ENCODE results near the gene GFY.

GFY gene

DNA sequence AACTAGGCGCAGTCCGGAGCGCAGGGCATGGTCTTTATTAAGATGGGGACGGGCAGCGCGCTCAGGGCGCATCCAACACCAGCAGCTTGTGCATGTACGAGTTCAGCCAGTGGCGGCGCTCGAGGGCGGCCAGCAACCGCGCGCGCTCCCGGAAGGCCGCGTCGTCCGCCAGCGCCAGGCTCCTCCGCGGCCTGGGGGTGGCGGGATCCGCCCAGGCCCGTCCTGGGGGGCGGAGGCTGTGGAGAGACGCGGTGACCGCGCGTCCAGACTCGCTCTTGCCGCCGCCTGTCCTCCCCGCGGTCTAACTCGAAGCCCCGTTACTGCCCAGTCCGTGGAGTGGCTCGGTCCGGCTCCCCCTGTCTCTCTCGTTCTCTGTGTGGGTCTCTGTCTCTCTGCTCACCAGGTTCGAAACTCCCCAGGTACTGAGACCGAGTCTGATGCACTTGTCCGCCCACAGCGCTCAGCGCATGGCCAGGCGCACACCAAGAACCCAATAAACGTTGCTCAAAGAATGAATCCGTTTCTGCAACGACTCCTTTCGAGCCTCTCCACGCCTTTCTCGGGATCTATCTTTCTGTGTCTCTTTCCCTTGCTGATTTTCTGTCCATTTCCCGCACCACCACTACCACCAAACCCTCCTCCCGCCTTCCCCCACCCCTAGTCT lies 2.6 kb upstream of the GFY start:
- Histone ChIP-seq H3K4me3 (ENCODE audit: low read depth in 1 of 2, low read length in 2 of 2) (peak overlapping the region in 1 of 2 donors; percentile 36), H3K4me1 (ENCODE audit: control insufficient read depth in 1 of 2, insufficient read depth in 2 of 2, low read length in 2 of 2) (peaks cover 0 to 24% of the 10 kb centered on the region in 2 donors), H3K9me3 (ENCODE audit: control insufficient read depth in 1 of 2, low read length in 2 of 2) (no peaks in the 10 kb centered on the region), H3K27ac (ENCODE audit: low read length) (no peak overlapping the region), H3K36me3 (ENCODE audit: control insufficient read depth in 1 of 2, insufficient read depth in 2 of 2, low read length in 2 of 2) (no peaks in the 10 kb centered on the region), H3K27me3 (ENCODE audit: low read depth, low read length) (peaks cover 68% of the 10 kb centered on the region)

DNA sequence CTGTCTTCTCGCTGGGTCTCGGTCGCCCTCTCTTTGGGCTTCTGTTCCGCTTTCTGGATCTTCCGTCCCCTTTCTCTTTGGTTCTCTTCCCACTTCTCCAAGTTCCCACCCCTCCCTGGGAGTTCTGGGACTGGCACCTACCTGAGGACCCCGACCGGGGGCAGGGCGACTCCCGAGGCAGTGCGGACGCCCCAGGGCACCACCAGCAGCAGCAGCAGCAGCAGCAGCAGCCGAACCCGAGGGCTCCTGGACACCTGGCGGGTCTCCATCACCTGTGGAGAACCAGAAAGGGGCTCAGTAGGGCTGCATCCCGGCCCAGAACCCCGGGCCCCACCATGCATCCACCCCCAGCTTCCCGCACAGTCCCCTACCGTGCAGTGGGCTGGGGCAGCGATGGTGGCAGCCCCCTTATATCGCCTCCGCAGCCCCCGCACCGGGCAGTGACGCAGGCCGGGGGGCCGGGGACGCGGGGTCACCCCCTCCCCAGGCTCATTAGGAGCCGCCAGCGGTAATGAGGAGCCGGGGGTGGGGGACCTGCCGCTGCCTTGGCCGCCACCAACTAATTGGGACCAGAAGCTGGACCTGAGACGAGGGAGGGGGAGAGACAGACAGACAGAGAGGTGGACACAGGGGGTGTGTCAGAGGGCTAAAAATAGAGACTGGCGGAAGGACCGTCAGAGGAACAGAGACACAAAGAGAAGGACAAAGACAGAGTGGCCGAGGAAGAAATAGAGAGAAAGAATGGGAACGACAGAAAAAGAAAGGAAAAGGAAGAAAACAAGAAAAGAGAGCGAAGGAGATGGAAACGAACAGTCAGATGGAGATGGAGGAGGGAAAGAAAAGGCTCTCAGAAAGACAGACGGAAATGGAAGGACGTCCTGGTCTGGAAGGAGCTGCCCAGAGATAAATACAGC lies 1.9 kb upstream of the GFY start, which contains the start of gene PTH2:
Gene PTH2, minus strand, starts transcription at position 371 of the 914 bp plus-strand sequence. Its CDS starts 102 bp downstream, at position 269.
- Histone ChIP-seq H3K36me3 (ENCODE audit: control insufficient read depth in 1 of 2, insufficient read depth in 2 of 2, low read length in 2 of 2) (no peaks in the 10 kb centered on the region), H3K4me1 (ENCODE audit: control insufficient read depth in 1 of 2, insufficient read depth in 2 of 2, low read length in 2 of 2) (peaks cover 0 to 31% of the 10 kb centered on the region in 2 donors), H3K27ac (ENCODE audit: low read length) (no peak within 1 kb of the TSS), H3K4me3 (ENCODE audit: low read depth in 1 of 2, low read length in 2 of 2) (peak within 1 kb of the TSS in 1 of 2 donors; percentile 36), H3K9me3 (ENCODE audit: control insufficient read depth in 1 of 2, low read length in 2 of 2) (no peaks in the 10 kb centered on the region), H3K27me3 (ENCODE audit: low read depth, low read length) (peaks cover 74% of the 10 kb centered on the region)

DNA sequence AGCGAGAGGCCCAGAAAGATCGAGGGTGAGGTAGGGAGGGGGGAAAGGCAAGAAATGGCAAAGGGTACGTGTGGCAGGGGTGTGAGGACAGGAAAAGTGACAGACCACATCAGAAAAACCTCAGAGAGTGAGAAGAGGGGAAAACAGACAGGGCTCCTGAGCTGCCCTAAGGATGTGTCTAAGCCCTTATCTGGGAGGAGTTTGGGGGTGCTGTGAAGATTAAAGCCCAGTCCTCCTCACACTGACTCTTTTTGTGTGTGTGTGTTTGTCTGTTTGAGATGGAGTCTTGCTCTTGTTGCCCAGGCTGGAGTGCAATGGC lies 1.2 kb upstream of the GFY start:
- H3K4me3 ChIP-seq (ENCODE audit: low read depth in 1 of 2, low read length in 2 of 2), result no peak overlapping the region
- peaks cover 79% of the 10 kb centered on the region for H3K27me3 ChIP-seq (ENCODE audit: low read depth, low read length)
- H3K9me3 ChIP-seq (ENCODE audit: control insufficient read depth in 1 of 2, low read length in 2 of 2), result no peaks in the 10 kb centered on the region
- no peak overlapping the region for H3K27ac ChIP-seq (ENCODE audit: low read length)
- H3K4me1 ChIP-seq (ENCODE audit: control insufficient read depth in 1 of 2, insufficient read depth in 2 of 2, low read length in 2 of 2), result peaks cover 0 to 35% of the 10 kb centered on the region in 2 donors
- H3K36me3 ChIP-seq (ENCODE audit: control insufficient read depth in 1 of 2, insufficient read depth in 2 of 2, low read length in 2 of 2), result no peaks in the 10 kb centered on the region

DNA sequence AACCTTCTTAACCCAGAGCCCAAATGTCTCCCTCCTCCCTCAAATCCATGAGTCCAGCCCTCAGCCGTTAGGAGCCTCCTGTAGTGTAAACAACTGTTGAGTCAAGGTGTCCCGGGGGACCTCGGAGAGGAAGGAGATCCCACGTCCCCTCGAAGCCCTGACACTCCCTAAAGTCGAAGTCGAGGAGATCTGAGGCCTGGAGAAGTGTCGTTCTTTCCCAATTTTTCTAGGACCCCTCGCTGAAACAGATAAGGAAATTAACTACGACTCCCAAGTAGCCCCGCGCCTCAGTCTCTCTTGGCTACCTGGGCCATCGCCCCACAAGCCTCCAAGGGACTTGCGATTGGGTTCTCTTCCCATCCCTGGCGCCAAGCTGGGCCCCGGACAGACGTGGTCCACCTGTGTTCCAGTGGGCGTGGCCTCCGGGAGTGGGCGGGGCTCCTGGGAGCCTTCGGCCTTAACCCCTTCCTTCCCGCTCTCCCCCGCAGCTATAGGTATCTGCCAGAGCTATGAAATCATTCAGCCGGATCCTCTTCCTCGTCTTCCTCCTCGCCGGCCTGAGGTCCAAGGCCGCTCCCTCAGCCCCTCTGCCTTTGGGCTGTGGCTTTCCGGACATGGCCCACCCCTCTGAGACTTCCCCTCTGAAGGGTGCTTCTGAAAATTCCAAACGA lies 869 bp downstream of the GFY start:
- H3K4me1 ChIP-seq (ENCODE audit: control insufficient read depth in 1 of 2, insufficient read depth in 2 of 2, low read length in 2 of 2), result peaks cover 0 to 34% of the 10 kb centered on the region in 2 donors
- no peaks in the 10 kb centered on the region for H3K36me3 ChIP-seq (ENCODE audit: control insufficient read depth in 1 of 2, insufficient read depth in 2 of 2, low read length in 2 of 2)
- H3K27ac ChIP-seq (ENCODE audit: low read length), result no peak overlapping the region
- no peak overlapping the region for H3K4me3 ChIP-seq (ENCODE audit: low read depth in 1 of 2, low read length in 2 of 2)
- H3K27me3 ChIP-seq (ENCODE audit: low read depth, low read length), result peaks cover 82% of the 10 kb centered on the region
- no peaks in the 10 kb centered on the region for H3K9me3 ChIP-seq (ENCODE audit: control insufficient read depth in 1 of 2, low read length in 2 of 2)

GRCh38 chr19:49427339-49427738 lies 2.2 kb downstream of the GFY start:
- H3K36me3 ChIP-seq (ENCODE audit: control insufficient read depth in 1 of 2, insufficient read depth in 2 of 2, low read length in 2 of 2), result no peaks in the 10 kb centered on the region
- H3K27me3 ChIP-seq (ENCODE audit: low read depth, low read length), result peaks cover 78% of the 10 kb centered on the region
- no peaks in the 10 kb centered on the region for H3K9me3 ChIP-seq (ENCODE audit: control insufficient read depth in 1 of 2, low read length in 2 of 2)
- peaks cover 0 to 27% of the 10 kb centered on the region in 2 donors for H3K4me1 ChIP-seq (ENCODE audit: control insufficient read depth in 1 of 2, insufficient read depth in 2 of 2, low read length in 2 of 2)
- H3K27ac ChIP-seq (ENCODE audit: low read length), result no peak overlapping the region
- H3K4me3 ChIP-seq (ENCODE audit: low read depth in 1 of 2, low read length in 2 of 2), result no peak overlapping the region

DNA sequence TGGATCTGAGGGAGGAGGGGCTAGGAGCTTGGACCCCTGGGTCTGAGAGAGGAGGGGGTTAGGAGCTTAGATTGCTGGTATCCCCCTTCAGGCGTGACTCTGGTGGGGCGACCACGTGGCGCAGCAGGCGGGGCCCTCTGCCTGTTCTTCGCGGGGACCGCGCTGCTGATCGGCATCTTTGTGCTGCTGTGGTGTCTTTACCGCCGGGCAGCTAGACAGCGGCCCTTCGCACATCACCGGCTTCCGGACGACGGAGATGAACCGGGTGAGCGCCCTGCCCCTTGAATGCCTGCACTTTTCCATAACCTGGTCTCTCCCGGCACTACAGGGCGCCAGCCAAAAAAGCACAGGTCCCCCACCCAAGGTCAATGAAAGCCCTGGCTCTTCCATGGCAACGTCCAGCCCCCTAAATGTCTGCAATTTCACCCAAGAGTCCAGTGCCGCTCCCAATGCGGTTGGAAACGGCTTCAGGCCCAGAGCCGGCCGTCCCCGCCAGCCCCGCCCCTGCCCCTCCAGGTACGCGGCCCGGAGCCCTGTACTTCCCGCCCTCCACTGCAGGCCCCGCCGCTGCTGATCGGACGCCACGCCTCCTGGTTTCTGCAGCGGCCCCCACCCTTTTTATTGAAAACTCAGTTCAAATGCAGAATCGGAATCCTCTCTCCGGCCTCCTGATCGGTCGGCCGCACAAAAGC lies 2.8 kb downstream of the GFY start:
- H3K9me3 ChIP-seq (ENCODE audit: control insufficient read depth in 1 of 2, low read length in 2 of 2), result no peaks in the 10 kb centered on the region
- no peak overlapping the region for H3K4me3 ChIP-seq (ENCODE audit: low read depth in 1 of 2, low read length in 2 of 2)
- H3K4me1 ChIP-seq (ENCODE audit: control insufficient read depth in 1 of 2, insufficient read depth in 2 of 2, low read length in 2 of 2), result peaks cover 0 to 21% of the 10 kb centered on the region in 2 donors
- H3K27me3 ChIP-seq (ENCODE audit: low read depth, low read length), result peaks cover 71% of the 10 kb centered on the region
- no peaks in the 10 kb centered on the region for H3K36me3 ChIP-seq (ENCODE audit: control insufficient read depth in 1 of 2, insufficient read depth in 2 of 2, low read length in 2 of 2)
- H3K27ac ChIP-seq (ENCODE audit: low read length), result no peak overlapping the region

- no peak overlapping the region for H3K4me3 ChIP-seq (ENCODE audit: low read depth in 1 of 2, low read length in 2 of 2)
- H3K27ac ChIP-seq (ENCODE audit: low read length), result no peak overlapping the region
- peaks cover 70% of the 10 kb centered on the region for H3K27me3 ChIP-seq (ENCODE audit: low read depth, low read length)
- no peaks in the 10 kb centered on the region for H3K36me3 ChIP-seq (ENCODE audit: control insufficient read depth in 1 of 2, insufficient read depth in 2 of 2, low read length in 2 of 2)
- peaks cover 0 to 15% of the 10 kb centered on the region in 2 donors for H3K4me1 ChIP-seq (ENCODE audit: control insufficient read depth in 1 of 2, insufficient read depth in 2 of 2, low read length in 2 of 2)
- no peaks in the 10 kb centered on the region for H3K9me3 ChIP-seq (ENCODE audit: control insufficient read depth in 1 of 2, low read length in 2 of 2)
These were observed 3.6 kb downstream of the GFY start for GRCh38 chr19:49428547-49429451.

GRCh38 chr19:49430172-49430677 lies 5.0 kb downstream of the GFY start:
- Histone ChIP-seq H3K36me3 (ENCODE audit: control insufficient read depth in 1 of 2, insufficient read depth in 2 of 2, low read length in 2 of 2) (no peaks in the 10 kb centered on the region), H3K9me3 (ENCODE audit: control insufficient read depth in 1 of 2, low read length in 2 of 2) (no peaks in the 10 kb centered on the region), H3K27ac (ENCODE audit: low read length) (no peak overlapping the region), H3K27me3 (ENCODE audit: low read depth, low read length) (peaks cover 62% of the 10 kb centered on the region), H3K4me1 (ENCODE audit: control insufficient read depth in 1 of 2, insufficient read depth in 2 of 2, low read length in 2 of 2) (peaks cover 0 to 15% of the 10 kb centered on the region in 2 donors), H3K4me3 (ENCODE audit: low read depth in 1 of 2, low read length in 2 of 2) (no peak overlapping the region)

DNA sequence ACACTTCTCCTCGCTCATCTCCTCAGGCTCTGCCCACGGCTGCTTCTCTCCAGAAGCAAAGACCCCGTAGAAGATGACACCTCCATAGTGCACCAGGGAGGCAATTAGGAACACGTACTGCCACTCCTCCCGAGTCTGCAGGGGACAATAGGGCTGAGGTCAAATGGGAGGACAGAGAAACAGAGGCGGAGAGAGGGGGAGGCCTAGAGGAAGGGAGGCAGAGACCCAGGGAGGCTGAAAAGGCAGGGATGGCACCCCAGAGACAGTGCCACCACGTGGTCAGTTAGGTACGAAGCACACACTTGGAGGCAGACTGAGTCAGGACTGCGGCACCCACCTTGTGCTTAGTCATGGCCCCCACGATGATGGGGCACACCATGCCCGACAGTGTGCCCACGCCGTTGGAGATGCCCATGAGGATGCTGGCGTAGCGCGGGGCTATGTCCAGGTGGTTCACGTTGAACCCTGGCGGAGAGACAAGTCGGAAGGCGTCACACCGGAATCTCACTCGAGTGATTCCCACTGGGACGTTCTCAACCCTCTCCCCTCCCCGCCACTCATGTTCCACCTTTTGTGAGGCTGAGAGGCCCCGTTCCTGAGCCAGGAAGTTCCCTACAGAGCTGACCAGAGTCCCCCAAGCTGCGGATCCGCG lies 5.6 kb downstream of the GFY start:
- peaks cover 0 to 15% of the 10 kb centered on the region in 2 donors for H3K4me1 ChIP-seq (ENCODE audit: control insufficient read depth in 1 of 2, insufficient read depth in 2 of 2, low read length in 2 of 2)
- H3K9me3 ChIP-seq (ENCODE audit: control insufficient read depth in 1 of 2, low read length in 2 of 2), result no peaks in the 10 kb centered on the region
- no peak overlapping the region for H3K27ac ChIP-seq (ENCODE audit: low read length)
- H3K27me3 ChIP-seq (ENCODE audit: low read depth, low read length), result peaks cover 61% of the 10 kb centered on the region
- no peaks in the 10 kb centered on the region for H3K36me3 ChIP-seq (ENCODE audit: control insufficient read depth in 1 of 2, insufficient read depth in 2 of 2, low read length in 2 of 2)
- H3K4me3 ChIP-seq (ENCODE audit: low read depth in 1 of 2, low read length in 2 of 2), result no peak overlapping the region

DNA sequence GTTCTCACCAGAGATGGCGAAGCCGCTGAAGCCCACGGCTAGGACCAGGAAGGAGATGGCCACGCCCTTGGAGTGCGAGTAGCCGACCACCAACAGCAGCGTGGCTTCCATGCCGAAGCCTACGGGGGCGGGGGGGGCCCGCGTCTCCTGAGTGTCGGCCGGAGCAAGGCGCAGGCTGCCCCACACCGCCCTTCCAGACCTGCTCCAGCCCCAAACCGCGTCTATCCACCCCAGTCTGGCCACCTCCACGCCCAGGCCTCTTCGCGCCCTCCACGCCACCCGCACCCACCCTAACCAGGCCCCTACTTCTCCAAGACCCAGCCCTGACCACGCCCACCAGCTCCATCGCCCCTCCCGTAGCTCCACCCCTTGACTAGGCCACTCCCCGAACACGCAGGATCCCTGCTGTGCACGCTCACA lies 6.2 kb downstream of the GFY start:
- Histone ChIP-seq H3K27me3 (ENCODE audit: low read depth, low read length) (peaks cover 61% of the 10 kb centered on the region), H3K9me3 (ENCODE audit: control insufficient read depth in 1 of 2, low read length in 2 of 2) (no peaks in the 10 kb centered on the region), H3K4me3 (ENCODE audit: low read depth in 1 of 2, low read length in 2 of 2) (no peak overlapping the region), H3K36me3 (ENCODE audit: control insufficient read depth in 1 of 2, insufficient read depth in 2 of 2, low read length in 2 of 2) (no peaks in the 10 kb centered on the region), H3K4me1 (ENCODE audit: control insufficient read depth in 1 of 2, insufficient read depth in 2 of 2, low read length in 2 of 2) (peaks cover 0 to 11% of the 10 kb centered on the region in 2 donors), H3K27ac (ENCODE audit: low read length) (no peak overlapping the region)

Data from muscle layer of duodenum (tissue), 2 donors.